ENCODE data around the gene KRT79.
"Not testable (repeated sequence)": the region's sequence is repeated elsewhere in the genome, so short reads cannot be mapped to it uniquely, and the experiment has no call there.

The KRT79 gene

DNA sequence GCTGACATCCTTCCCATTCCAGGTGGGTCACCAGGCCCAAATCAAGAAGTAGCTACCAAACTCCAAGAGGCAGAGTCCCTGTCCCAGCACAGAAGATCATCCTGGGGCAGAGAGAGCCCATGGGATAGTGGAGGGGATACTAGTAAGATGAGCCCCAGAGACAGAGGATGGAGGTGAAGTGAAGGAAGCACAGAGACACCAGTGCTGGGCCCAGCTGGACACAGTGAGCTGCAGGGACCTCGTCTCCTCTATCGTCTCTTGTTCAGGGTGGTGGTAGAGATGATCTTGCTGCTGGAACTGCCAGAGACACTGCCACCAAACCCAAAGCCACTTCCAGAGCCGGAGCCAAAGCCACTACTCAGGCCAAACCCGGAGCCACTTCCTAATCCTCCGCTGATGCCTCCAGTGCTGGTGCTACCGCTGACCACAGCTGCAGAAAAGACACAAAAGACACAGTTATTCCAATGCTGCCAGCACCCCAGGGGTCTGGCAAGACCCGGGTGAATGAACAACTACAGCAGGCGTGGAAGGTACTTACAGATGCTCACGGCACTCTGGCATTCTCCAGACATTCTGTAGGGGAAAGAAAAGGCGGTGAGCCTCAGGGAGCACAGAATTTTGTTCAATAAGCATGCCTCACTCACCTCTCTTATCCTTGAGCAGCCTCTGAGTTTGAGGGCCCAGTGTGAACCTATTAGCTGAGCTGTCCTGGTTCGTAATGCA is 27.1 kb downstream of the KRT79 start:
- DNase-seq (ENCODE audit: low spot score), result no peak

DNA sequence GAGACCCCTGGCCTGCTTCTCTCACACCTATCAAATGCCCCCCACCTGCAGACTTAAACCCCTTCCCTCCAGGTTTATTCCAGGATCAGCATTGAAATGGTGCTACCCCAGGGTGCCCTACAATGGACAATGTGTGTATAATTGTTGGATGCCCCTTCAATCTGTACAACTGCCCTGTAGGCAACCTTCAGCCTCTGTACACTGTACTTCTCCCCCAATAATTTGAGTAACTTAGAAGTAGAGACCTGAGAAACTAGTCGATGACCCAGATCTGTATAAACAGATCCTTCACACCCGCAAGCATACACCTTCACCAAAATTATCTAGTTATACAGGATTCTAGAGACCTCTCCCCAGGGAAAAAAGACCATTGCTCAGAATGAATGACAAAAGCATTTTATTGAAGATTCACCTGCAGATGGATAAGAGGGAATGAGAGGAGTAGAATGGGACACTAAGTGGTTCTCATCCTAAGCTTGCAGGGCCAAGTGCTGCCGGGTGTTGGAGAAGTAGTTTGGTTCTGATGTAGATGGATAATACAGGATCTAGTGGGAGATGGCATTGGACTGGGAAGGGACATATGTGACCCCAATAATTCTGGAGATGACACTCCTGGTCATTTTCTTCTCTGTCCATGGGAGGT is 27.8 kb downstream of the KRT79 start:
- no peak for DNase-seq (ENCODE audit: low spot score)

DNA sequence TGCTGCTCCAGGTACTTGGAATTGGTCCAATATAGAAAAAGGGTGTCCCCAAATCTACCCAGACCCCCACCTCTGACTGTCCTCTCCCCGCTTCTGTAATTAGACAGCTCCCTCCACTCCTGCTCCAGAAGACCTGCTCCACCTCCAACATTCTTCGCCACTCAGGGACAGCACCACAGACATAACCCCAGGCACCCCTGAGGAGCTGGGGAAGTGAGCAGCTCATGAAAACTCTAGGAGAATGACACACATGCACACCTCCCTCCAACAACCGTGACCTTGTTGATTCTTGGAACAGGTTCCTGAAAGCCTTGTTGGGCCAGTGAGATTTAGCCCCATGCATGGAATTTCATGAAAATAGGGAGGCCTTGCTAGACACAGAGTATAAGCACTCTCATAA is 28.4 kb downstream of the KRT79 start:
- no peak for DNase-seq (ENCODE audit: low spot score)

DNA sequence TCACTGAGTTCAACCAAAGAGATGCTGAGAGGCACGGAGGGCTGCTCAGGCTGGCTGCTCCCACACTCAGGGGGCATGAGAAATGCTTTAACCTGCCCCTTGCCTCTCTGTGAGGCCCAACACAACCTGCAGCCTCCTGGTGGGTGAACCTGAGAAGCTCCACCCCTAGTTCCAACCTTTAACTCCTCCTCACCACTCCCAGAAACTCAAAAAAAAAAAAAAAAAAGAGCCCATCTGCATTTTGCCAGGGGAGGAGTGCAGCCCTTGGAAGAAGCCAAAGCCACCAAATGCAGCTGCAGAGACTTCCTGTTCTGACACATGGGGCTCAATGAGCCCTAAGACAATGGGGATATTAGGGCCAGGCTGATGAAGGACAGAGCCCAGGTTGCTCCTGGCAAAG is 29.1 kb downstream of the KRT79 start:
- no peak for DNase-seq (ENCODE audit: low spot score)

DNA sequence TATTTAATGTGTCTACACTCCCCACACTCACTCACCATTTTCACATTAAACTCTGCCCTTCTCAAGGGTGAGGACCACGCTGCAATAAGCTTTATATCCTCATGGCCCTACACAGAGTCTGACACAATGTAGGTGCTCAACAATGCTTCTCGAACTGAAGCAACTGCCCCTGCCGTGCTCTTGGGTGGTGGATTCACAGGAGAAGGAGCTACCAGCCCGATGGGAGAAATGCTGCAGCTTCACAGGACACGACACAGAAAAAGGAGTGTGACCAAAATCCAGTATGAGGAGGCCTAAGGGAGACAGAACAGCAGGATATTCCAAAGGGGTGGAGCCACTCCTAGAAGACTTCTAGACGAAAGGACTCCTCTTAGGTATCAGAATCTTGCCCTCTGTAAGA is 31.7 kb downstream of the KRT79 start:
- no peak for DNase-seq (ENCODE audit: low spot score)

DNA sequence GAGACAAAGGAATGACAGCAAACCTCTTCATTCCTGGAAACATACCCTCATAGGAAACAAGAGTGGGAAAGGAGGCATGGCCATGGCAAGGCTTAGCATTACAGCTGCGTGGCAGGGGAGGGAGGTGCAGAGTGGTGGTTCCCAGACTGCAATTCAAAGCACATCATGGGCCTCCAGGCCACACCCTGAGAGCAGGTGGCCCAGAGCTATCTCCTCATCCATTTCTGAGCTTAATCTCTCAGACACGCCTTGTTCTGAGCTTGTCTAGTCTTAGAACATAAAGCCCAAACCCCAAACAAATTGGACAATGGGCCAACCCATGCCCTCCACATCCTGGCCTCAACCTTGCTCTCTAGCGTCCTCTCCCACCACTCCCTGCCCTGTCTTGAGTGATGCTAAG is 32.3 kb downstream of the KRT79 start:
- no peak for DNase-seq (ENCODE audit: low spot score)

DNA sequence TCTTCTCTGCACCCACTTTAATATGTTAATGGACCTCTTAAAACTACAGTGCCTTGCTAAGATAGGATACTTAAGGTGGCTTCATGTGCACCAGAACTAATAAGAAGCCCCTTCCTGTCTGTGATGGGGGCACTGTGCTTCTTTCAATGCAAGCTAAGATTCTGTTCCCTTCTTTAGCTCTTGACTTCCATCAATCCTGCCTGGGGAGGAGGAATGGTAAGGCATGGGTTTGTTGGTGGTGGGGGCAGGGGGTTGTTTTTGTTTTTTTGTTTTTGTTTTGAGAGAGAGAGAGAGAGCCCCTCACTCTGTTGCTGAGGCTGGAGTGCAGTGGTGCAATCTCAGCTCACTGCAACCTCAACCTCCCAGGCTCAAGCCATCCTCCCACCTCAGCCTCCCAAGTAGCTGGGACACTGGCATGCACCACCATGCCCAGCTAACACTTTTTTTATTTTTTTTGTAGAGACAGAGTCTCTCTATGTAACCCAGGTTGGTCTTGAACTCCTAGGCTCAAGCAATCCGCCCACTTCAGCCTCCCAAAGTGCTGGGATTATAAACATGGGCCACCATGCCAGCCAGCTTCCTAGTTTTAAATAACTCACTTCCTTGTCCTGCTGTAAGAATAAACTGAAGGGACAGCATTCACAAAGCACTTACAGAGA is 33.7 kb downstream of the KRT79 start:
- DNase-seq (ENCODE audit: low spot score), result no peak

DNA sequence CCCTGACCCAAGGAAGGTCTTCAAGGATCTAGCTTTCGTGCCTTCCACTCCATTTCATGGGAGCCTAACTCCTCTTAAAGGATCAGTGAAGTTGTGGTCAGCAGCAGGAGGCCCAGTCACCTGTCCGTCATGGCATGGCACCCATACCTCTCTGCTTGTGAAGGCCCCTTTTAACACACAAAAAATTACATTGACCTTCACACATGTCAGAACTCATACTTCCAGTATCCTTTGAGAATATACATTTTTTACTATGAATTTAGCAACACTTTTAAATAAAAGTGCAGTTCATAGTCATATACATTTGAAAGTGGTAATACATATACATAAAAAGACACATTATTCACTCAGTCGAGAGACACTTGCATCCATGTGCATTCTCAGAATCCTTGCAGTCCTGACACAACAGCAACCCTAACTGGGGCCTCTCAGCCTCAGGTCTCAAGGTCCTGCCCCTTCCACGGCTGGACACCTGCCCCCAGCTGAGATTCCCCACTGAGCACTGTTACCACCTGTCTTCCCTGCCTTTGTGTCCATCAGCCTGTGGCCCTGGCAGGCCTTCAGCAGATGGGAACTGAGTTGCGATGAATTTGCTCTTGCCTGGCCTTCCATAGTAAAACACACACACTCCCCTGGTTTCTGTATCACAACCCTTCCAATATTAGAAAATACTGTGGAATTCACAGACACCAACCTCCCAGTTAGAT is 34.5 kb downstream of the KRT79 start:
- DNase-seq (ENCODE audit: low spot score), result no peak

DNA sequence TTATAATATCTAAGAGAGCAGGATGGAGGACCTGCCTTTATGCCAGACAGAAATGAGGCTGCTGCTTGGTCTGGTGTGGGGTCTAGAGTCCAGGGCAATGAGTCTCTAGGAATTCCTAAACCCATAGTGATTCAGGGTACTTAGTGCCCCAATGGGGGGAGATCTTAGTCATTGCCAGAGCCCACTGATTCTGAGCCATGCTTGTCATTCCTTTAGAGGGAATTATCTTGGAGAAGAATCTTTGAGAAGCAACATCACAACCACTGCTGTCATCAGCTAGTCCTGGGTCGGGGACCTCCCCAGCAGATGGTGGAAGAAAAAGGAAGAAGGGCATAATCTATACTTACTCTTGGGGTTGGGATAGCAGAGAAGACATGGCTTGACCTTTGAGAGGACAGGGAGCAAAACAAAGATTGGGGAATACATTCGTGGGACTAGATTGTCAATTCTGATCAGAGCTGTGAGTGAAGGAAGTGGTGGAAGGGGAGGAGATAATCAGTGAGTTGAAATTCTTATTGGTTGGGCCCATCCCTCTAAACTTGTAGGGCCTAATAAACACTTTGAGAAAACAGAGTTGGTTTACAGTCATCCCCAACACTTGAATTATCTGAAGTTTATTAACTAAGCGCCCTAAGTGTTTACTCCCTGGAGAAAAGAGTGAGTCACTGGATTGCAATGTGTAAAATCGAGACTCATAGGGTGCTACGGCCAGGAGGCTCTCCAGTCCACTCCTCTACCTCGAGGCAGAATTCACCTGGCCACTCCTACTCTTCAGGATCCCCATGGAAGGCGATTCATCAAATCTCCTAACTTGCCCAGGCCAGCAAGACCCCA is 35.2 kb downstream of the KRT79 start:
- DNase-seq (ENCODE audit: low spot score), result no peak

DNA sequence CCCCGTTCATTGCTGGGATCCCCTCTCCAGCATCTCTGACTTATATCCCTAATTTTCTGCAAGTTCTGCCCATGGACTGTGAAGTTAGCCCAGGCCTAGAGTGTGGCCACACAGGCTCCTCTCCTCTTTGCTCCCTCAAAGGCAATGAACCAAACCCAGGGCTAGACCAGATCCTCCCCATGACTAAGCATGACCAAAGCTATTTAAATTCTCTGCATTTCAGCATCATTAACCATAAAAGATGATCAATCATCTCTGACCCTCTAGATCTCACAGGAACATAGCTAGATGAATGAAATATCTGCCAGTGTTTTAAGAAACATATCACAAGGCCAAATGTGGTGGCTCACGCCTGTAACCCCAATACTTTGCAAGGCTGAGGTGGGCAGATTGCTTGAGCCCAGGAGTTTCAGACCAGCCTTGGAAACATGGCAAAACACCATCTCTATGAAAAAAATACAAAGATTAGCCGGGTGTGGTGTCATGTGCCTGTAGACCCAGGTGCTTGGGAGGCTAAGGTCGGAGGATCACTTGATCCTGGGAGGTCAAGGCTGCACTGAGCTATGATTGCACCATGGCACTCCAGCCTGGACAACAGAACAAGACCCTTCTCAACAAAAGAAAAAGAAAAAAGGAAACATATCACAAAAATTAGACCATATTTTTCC is 36.0 kb downstream of the KRT79 start:
- no peak for DNase-seq (ENCODE audit: low spot score)

DNA sequence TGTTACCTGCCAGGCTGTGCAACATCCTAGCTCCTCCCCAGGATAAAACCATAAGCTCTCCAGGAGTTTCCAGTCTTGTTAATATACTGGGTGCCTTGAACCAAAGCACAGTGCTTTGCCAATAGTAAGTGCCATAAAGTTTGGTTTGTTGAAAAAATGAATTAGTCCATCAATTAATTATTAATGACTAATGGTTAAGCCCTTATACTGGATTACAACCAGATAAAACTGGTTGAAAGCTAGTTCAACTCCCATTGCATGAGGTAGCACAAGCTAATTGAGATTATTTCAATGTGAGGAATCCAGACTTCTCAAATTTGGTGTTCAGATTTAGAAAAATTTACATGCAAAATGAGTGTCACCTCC is 36.6 kb downstream of the KRT79 start:
- DNase-seq (ENCODE audit: low spot score), result no peak

DNA sequence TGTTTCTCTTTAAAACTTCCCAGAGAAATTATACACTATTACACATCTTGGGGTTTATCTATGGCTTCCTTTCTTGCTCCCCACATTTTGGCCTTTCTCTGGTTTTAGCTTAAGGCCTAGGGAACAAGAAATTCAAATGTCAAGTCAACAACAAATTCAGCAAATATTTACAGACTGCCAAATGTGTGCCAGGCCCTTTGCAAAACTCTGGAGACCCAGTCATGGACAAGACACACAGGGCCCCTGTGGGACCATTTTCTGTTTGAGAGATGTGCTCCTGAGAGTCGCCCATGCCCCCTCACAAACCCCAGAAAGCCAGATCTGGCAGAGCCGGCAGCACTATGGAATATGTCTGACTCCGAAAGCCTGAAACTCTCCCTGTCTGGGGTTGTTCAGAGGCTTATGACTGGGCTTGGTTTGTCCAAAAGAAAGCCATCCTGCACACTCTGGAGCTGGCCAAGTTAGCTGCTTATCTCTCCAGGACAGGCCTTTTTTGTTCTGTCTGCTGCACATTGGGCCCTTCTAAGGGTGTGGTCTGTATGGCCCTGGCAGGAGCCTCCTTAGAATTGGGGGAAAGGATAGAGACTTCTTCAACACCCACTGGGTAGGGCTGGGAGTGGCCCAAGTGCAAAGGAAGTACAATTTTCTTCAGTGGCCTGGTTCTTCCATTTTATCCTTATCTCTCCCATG is 37.1 kb downstream of the KRT79 start:
- no peak for DNase-seq (ENCODE audit: low spot score)

DNA sequence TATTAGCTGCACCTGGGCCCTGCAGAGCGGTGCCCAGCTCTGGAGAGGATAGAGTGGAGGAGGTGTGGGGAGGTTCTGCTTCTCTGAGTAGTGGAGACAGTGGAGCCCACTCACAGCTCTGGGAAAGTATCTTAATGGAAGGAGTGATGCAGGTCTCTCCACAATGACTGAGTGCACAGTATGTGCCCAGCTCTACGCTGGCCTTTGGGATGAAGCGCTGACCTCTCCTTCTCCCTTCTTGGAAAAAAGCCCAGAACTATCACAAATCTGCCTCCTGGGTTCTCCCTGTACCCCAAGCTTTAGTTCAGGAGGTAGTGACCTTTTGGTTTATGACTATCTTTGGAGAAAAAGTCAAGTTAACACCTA is 37.7 kb downstream of the KRT79 start:
- no peak for DNase-seq (ENCODE audit: low spot score)

DNA sequence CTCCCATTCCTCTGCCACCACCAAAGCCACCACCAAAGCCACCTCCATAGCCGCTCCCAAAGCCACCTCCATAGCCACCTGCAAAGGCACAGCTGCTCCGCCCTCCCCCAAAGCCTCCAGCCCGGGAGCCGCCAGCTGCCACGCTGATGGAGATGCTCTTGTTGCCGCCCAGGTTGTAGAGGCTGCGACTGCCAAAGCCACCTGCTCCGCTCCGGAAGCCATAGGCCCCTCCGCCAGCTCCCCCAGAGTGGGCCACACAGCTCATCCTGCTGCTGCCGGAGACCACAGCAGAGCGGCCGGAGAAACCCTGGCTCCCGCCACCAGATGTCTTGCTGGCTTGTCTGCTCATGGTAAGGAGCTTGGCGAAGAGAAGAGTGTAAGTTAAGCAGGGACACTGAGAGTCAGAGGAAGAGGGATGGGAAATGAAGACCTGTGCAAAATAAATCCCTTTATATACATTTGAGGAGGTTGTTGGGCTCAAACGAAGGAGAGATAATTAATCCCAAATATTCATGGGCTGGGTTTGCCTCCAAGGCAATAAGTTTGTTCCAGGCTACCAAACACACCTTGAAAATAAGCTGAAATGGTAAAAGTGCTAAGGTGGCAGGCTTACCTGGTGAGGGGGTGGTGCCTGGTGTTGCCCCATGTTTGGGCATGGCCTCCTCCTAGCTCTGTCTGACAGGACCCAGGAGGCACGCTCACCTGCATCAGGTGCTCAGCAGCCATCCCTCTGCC is 38.2 kb downstream of the KRT79 start, which contains the start of gene KRT3:
TSS of gene KRT3 (minus strand) at position 424 of the 735 bp plus-strand sequence. CDS start at position 349, 75 bp downstream.
- no peak for DNase-seq (ENCODE audit: low spot score)

DNA sequence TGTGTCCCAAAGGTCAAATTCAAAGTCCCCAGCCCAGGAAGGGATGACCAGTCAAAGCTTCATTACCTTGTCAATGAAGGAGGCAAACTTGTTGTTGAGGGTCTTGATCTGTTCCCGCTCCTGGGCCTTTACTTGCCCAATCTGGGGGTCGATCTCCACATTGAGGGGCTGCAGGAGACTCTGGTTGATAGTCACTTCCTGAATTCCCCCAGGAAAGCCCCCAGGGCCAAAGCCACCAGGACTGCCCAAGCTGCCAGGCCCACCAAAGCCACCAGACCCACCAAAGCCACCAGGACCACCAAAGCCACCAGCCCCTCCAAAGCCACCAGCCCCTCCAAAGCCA is 38.8 kb downstream of the KRT79 start:
- not testable (repeated sequence) for DNase-seq (ENCODE audit: low spot score)

DNA sequence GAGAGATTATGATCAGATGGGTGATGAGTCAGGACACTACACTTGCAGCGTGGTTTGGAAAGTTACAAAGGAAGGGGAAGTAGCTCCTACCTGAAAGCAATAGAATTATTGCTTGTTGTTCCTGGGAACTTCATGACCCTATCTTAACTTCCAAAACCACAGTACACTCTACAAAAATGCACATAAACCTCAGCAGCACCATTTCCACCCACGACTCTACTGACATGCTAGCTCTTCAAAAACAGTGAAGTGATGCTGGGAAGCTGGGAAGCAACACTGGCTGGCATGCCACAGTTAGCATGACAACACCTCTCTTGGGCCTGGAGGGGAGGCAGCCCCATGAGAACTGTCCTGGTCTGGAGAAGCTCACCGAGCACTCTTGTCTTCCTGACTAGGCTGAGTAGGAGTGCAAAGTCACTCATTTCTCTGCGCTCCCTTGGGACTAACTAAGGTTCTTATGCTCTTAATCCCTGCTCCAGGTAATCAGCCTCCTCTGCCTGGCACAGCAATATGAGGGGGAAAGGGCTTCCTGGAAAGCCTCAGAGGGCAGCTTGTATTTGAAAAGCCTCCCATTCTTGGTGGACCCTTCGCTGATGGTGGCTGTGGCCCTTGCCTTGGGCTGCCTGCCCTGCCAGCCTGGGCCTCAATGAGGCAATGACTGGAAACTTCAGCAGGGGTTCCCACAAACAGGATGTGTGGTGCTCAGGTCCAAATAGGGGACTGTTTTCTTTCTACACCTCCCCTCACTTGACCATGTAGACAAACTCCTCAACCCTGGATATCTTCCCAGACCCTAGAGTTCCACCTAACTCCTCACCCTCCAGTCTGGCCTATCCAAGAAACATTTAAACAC is 39.4 kb downstream of the KRT79 start:
- DNase-seq (ENCODE audit: low spot score), result no peak

DNA sequence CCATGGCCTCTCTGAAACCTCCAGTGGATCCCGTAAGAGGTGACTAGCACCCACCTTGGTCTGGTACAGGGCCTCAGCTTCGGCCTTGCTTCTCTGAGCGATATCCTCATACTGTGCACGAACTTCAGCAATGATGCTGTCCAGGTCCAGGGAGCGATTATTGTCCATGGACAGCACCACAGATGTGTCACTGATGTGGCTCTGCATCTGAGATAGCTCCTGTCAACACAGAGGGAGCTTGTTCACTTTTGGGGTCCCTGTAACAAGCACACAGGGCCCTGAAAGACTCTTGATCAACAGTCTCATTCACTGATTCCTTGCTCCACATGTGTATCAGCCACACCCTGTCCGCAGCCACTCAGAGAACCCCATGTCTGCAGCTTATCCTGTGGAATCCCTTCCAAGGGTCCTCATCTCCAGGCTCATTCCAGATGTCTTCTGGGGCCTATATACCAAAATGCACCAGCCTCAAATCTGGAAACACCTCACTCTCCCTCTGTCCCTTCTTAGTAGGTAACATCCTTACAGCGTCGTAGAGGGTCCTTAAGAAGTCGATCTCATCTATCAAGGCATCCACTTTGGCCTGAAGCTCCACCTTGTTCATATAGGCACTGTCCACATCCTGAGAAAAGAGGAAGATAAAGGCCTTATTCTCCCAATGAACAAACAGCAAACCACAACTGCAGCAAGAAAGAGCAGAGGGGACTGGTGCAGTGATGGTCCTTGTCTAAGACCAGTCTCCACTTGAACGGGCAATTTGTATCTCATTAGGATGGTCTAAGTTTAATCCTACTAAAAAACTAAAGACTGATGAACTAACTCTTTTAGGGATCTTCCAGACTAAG is 41.7 kb downstream of the KRT79 start:
- DNase-seq (ENCODE audit: low spot score), result no peak
